H1 (cell line): Measurements from ENCODE around the gene DDX3X. TPM values are rescaled to one million over a fixed set of nuclear protein-coding genes. Genes with fewer than 3 reads are reported as not detected.

Source experiments
- CTCF ChIA-PET: fragments of 300-600 bp; sonication (Branson Sonifier 250); formaldehyde crosslinking; loops from one replicate; lab custom pipeline; 2021; ENCODE audit not compliant: partially characterized antibody; lab: Charles Lee
- POLR2A ChIA-PET: fragments of 300-600 bp; sonication (Branson Sonifier 250); formaldehyde crosslinking; loops from one replicate; lab custom pipeline; 2021; ENCODE audit warnings: inconsistent platforms; ENCODE audit not compliant: partially characterized antibody; lab: Charles Lee
- DNase-seq, 2 experiments: peaks; one replicate each; pipeline versions ENCODE4 v3.0.0 to v3.0.0-alpha.2; 2010 to 2022; ENCODE audit warnings: low spot score in 2 of 2, low read depth in 1 of 2, mixed read lengths in 1 of 2
- FAIRE-seq: peaks from 2 replicates; lab custom pipeline; 2011; peaks lifted over from hg19 to GRCh38; lab: Jason Lieb, UNC
- H2AFZ ChIP-seq: 2 replicates; pipeline ENCODE4 v1.8.1; 2012; ENCODE audit warnings: low read length, inconsistent platforms
- H2AK5ac ChIP-seq: 2 replicates; pipeline ENCODE4 v1.6.1; 2013; ENCODE audit warnings: low read depth, low read length
- H2BK120ac ChIP-seq: replicated peaks from 2 replicates; pipeline ENCODE3; 2013; ENCODE audit warnings: low read depth, low read length, inconsistent platforms
- H2BK12ac ChIP-seq: 2 replicates; pipeline ENCODE4 v1.6.1; 2013; ENCODE audit warnings: low read depth, low read length
- H2BK15ac ChIP-seq: 2 replicates; pipeline ENCODE4 v1.6.1; 2013; ENCODE audit warnings: low read length
- H2BK20ac ChIP-seq: 2 replicates; pipeline ENCODE4 v1.6.1; 2013; ENCODE audit warnings: low read length
- H2BK5ac ChIP-seq: 2 replicates; pipeline ENCODE4 v1.6.1; 2013; ENCODE audit warnings: low read depth, low read length
- H3K14ac ChIP-seq: 2 replicates; pipeline ENCODE4 v1.6.1; 2013; ENCODE audit warnings: inconsistent platforms; ENCODE audit not compliant: insufficient read length
- H3K18ac ChIP-seq: 2 replicates; pipeline ENCODE4 v1.6.1; 2013; ENCODE audit warnings: low read length; ENCODE audit errors: extremely low read depth
- H3K23ac ChIP-seq: 2 replicates; pipeline ENCODE4 v1.6.1; 2013; ENCODE audit warnings: inconsistent platforms; ENCODE audit not compliant: insufficient read length
- H3K23me2 ChIP-seq: 2 replicates; pipeline ENCODE4 v1.6.1; 2013; ENCODE audit warnings: low read depth, low read length
- H3K27ac ChIP-seq: 2 replicates; pipeline ENCODE4 v1.6.1; 2011; ENCODE audit warnings: low read depth, low read length, inconsistent platforms
- H3K27me3 ChIP-seq, 4 experiments: replicated peaks in 1 of 4; 1 replicate in 1 of 4; 2 replicates in 3 of 4; pipeline versions ENCODE4 v1.6.1 to v1.8.1; 2011 to 2013; ENCODE audit warnings: low read length in 3 of 4, mild to moderate bottlenecking in 3 of 4, inconsistent platforms in 2 of 4, mixed read lengths in 2 of 4, moderate library complexity in 1 of 4; ENCODE audit not compliant: control insufficient read depth in 3 of 4, insufficient read depth in 3 of 4; ENCODE audit errors: extremely low read depth in 1 of 4
- H3K36me3 ChIP-seq, 4 experiments: 2 replicates each; pipeline versions ENCODE4 v1.6.1 to v1.8.1; 2011 to 2013; ENCODE audit warnings: mild to moderate bottlenecking in 4 of 4, low read length in 3 of 4, moderate library complexity in 2 of 4, control low read depth in 1 of 4, inconsistent platforms in 1 of 4; ENCODE audit not compliant: insufficient read depth in 4 of 4, control insufficient read depth in 2 of 4
- H3K4ac ChIP-seq: replicated peaks from 2 replicates; pipeline ENCODE3; 2013; ENCODE audit warnings: low read length, low read depth, mixed read lengths, inconsistent platforms; ENCODE audit not compliant: insufficient read length
- H3K4me1 ChIP-seq, 4 experiments: replicated peaks in 1 of 4; 1 replicate in 1 of 4; 2 replicates in 3 of 4; pipeline versions ENCODE4 v1.6.1 to v1.8.1; 2011 to 2013; ENCODE audit warnings: low read length in 3 of 4, inconsistent platforms in 2 of 4, mixed read lengths in 1 of 4; ENCODE audit not compliant: insufficient read depth in 4 of 4, control insufficient read depth in 3 of 4
- H3K4me2 ChIP-seq, 2 experiments: 2 replicates each; pipeline versions ENCODE4 v1.6.1 to v1.8.1; 2011 to 2013; ENCODE audit warnings: low read depth in 2 of 2, low read length in 2 of 2, control low read depth in 1 of 2, inconsistent platforms in 1 of 2, mild to moderate bottlenecking in 1 of 2; ENCODE audit not compliant: insufficient read depth in 1 of 2
- H3K4me3 ChIP-seq, 4 experiments: fragments of 200-600, 300-600 bp in 1 of 4; sonication (generic), shearing (Covaris generic), sonication (Bioruptor Twin) in 1 of 4; 2 replicates each; pipeline versions ENCODE4 v1.5.1 to v1.8.1; 2011 to 2016; ENCODE audit warnings: low read length in 4 of 4, low read depth in 3 of 4, control low read depth in 2 of 4, inconsistent platforms in 2 of 4, mild to moderate bottlenecking in 2 of 4, mixed read lengths in 1 of 4, moderate library complexity in 1 of 4; ENCODE audit not compliant: insufficient read depth in 2 of 4; ENCODE audit errors: extremely low read depth in 1 of 4
- H3K56ac ChIP-seq: replicated peaks from 2 replicates; pipeline ENCODE3; 2013; ENCODE audit warnings: low read depth, mild to moderate bottlenecking, mixed read lengths, low read length, inconsistent platforms; ENCODE audit not compliant: insufficient read length
- H3K79me1 ChIP-seq: 2 replicates; pipeline ENCODE4 v1.6.1; 2013; ENCODE audit warnings: low read depth, low read length, control low read depth
- H3K79me2 ChIP-seq, 2 experiments: 2 replicates each; pipeline versions ENCODE4 v1.6.1 to v1.8.1; 2012 to 2013; ENCODE audit warnings: low read length in 2 of 2, mild to moderate bottlenecking in 2 of 2, inconsistent platforms in 1 of 2; ENCODE audit not compliant: insufficient read depth in 2 of 2, control insufficient read depth in 1 of 2
- H3K9ac ChIP-seq, 4 experiments: replicated peaks in 1 of 4; 1 replicate in 1 of 4; 2 replicates in 3 of 4; pipeline versions ENCODE4 v1.6.1 to v1.8.1; 2011 to 2013; ENCODE audit warnings: low read depth in 3 of 4, low read length in 3 of 4, control low read depth in 2 of 4, mild to moderate bottlenecking in 2 of 4, moderate library complexity in 2 of 4, inconsistent platforms in 1 of 4; ENCODE audit errors: extremely low read depth in 1 of 4
- H3K9me3 ChIP-seq, 2 experiments: 2 replicates each; pipeline versions ENCODE4 v1.6.1 to v1.8.1; 2012 to 2013; ENCODE audit warnings: mild to moderate bottlenecking in 2 of 2, moderate library complexity in 2 of 2, control low read depth in 1 of 2, inconsistent platforms in 1 of 2, low read depth in 1 of 2, low read length in 1 of 2, mixed read lengths in 1 of 2; ENCODE audit not compliant: insufficient read depth in 2 of 2
- H4K20me1 ChIP-seq, 2 experiments: replicated peaks in 1 of 2; 2 replicates each; pipeline versions ENCODE3 to v1.8.1; 2011 to 2013; ENCODE audit warnings: inconsistent platforms in 2 of 2, low read length in 2 of 2, mild to moderate bottlenecking in 1 of 2; ENCODE audit not compliant: insufficient read depth in 2 of 2, control insufficient read depth in 1 of 2
- H4K5ac ChIP-seq: 2 replicates; pipeline ENCODE4 v1.6.1; 2013; ENCODE audit warnings: low read length, low read depth, mixed read lengths, inconsistent platforms; ENCODE audit not compliant: insufficient read length
- H4K8ac ChIP-seq: 2 replicates; pipeline ENCODE4 v1.8.0; 2013; ENCODE audit warnings: mild to moderate bottlenecking, moderate library complexity, low read length, inconsistent platforms; ENCODE audit not compliant: insufficient read depth; ENCODE audit errors: extremely low read depth
- H4K91ac ChIP-seq: replicated peaks from 2 replicates; pipeline ENCODE3; 2013; ENCODE audit warnings: low read length, mixed read lengths, inconsistent platforms; ENCODE audit not compliant: insufficient read length
- HDAC6 ChIP-seq: IDR thresholded peaks from one replicate; pipeline ENCODE4 v1.7.1; 2012; ENCODE audit warnings: low read depth, mild to moderate bottlenecking, inconsistent platforms, low read length, moderate library complexity
- RNF2 ChIP-seq: fragments of 200-900, 300-1000 bp; sonication (generic); IDR thresholded peaks from 2 replicates; pipeline ENCODE4 v1.7.1; 2016; ENCODE audit warnings: borderline replicate concordance, low read depth, mild to moderate bottlenecking, antibody characterized with exemption, low read length; ENCODE audit not compliant: poor library complexity, severe bottlenecking; ENCODE audit errors: missing control alignments
- RXRA ChIP-seq: IDR thresholded peaks from 2 replicates; pipeline ENCODE4 v1.6.1; 2011; ENCODE audit warnings: low read depth, mild to moderate bottlenecking, low read length, moderate library complexity; ENCODE audit not compliant: insufficient read depth
- TAF7 ChIP-seq: optimal IDR thresholded peaks from 2 replicates; pipeline ENCODE3; 2011; ENCODE audit warnings: low read depth, mild to moderate bottlenecking, inconsistent platforms, low read length, moderate library complexity, borderline replicate concordance
- WGBS, 2 experiments: shearing (Covaris generic) in 1 of 2; methylation state at CpG; one replicate each; pipeline versions ENCODE4 v1.1.6 to v1.1.7; 2013 to 2015; ENCODE audit warnings: low lambda C conversion rate in 2 of 2, mixed read lengths in 2 of 2, inconsistent platforms in 1 of 2, low coverage in 1 of 2, missing lambda C conversion rate in 1 of 2; ENCODE audit not compliant: insufficient replicate concordance in 2 of 2, insufficient coverage in 1 of 2, insufficient read length in 1 of 2; ENCODE audit errors: extremely low coverage in 1 of 2, missing lambda C conversion rate in 1 of 2; 5-methylcytosine and 5-hydroxymethylcytosine counted together
- polyA plus RNA-seq, 7 experiments: library from polyadenylated mRNA; depleted of rRNA in 3 of 7; stranded (reverse) in 5 of 7; unstranded in 2 of 7; fragments of >200 nt in 5 of 7; fragments of 200-250 nt in 2 of 7; gene quantifications; 1 replicate in 5 of 7; 2 replicates in 1 of 7; 4 replicates in 1 of 7; pipeline versions ENCODE4 v1.2.1 to v1.2.3, GENCODE V29; 2011 to 2013; ENCODE audit warnings: missing spikeins in 2 of 7, mixed read lengths in 2 of 7
- total RNA-seq: library from RNA; stranded (reverse); fragmentation: NEBNext Ultra II Directional; extraction: Animal tissue kit (Norgen Biotek cat#: 25700); gene quantifications from 2 replicates; pipeline ENCODE4 v1.2.1, GENCODE V29; 2021

The DDX3X gene
- total and polyA plus RNA-seq, 2 of the 8 experiments (the other 6 are each of a cell fraction or from before 2014, with no cell fraction given): 39.4 to 291 TPM

GRCh38 chrX:41320393-41320792 is 13.6 kb upstream of the DDX3X start:
- Histone ChIP-seq H3K14ac (no peak overlapping the region), H4K20me1 (no peaks in the 10 kb centered on the region), H4K8ac (no peak overlapping the region), H3K36me3 (no peaks in the 10 kb centered on the region), H3K79me1 (no peaks in the 10 kb centered on the region), H3K4me1 (no peaks in the 10 kb centered on the region), H4K5ac (no peak overlapping the region), H3K56ac (no peak overlapping the region), H3K9me3 (no peaks in the 10 kb centered on the region), H3K4me2 (no peak overlapping the region), H3K79me2 (no peaks in the 10 kb centered on the region), H3K27me3 (no peaks in the 10 kb centered on the region), H3K4ac (no peak overlapping the region), H3K23ac (no peak overlapping the region), H3K9ac (no peak overlapping the region), H2BK20ac (no peak overlapping the region), H3K18ac (no peak overlapping the region), H3K23me2 (no peaks in the 10 kb centered on the region), H2BK120ac (no peak overlapping the region), H2BK15ac (no peak overlapping the region), H4K91ac (no peak overlapping the region), H2BK12ac (no peak overlapping the region), H2AK5ac (no peak overlapping the region), H2BK5ac (no peak overlapping the region), H3K27ac (no peak overlapping the region), H3K4me3 (no peak overlapping the region), H2AFZ (no peak overlapping the region)
- DNase-seq (no peak), FAIRE-seq (no peak)
- TF ChIP-seq RXRA (no peak), TAF7 (no peak), HDAC6 (no peak), RNF2 (no peak)
- ChIA-PET CTCF (no interaction called here), POLR2A (interaction anchor here (0.6 kb wide), 1 partner anchor 446 kb away, joined by 3 read pairs; no protein-coding TSS in a partner anchor)
- WGBS, 2 experiments: 93% methylated on average over 5 of the region's 5 CpGs; no CpG with 5 or more reads in 1 of the 2 experiments
